GM21367 (cell line): ENCODE results near the gene ELAVL3.
"Not testable (repeated sequence)": the region's sequence is repeated elsewhere in the genome, so short reads cannot be mapped to it uniquely, and the experiment has no call there.

Experiments
- ATAC-seq: cut with Tn5 transposase; IDR thresholded peaks from one replicate; pipeline ENCODE4 v1.9.1; 2021; ENCODE audit not compliant: unreplicated experiment

The ELAVL3 gene

GRCh38 chr19:11460207-11460606, 20.6 kb downstream of the ELAVL3 start:
- no peak for ATAC-seq

GRCh38 chr19:11458912-11459311, 21.9 kb downstream of the ELAVL3 start:
- not testable (repeated sequence) for ATAC-seq

GRCh38 chr19:11458236-11458900, 22.5 kb downstream of the ELAVL3 start:
- ATAC-seq: no peak

- ATAC-seq: no peak
Observed at GRCh38 chr19:11457831-11458230, 23.0 kb downstream of the ELAVL3 start.

GRCh38 chr19:11457115-11457514, 23.7 kb downstream of the ELAVL3 start:
- no peak for ATAC-seq

- no peak for ATAC-seq
Observed at GRCh38 chr19:11456659-11457058, 24.2 kb downstream of the ELAVL3 start.

- not testable (repeated sequence) for ATAC-seq
Observed at GRCh38 chr19:11455233-11455554, 25.7 kb downstream of the ELAVL3 start.

- no peak for ATAC-seq
Observed at GRCh38 chr19:11453468-11454341, 27.1 kb downstream of the ELAVL3 start.

GRCh38 chr19:11452620-11453310, 28.1 kb downstream of the ELAVL3 start:
- no peak for ATAC-seq

GRCh38 chr19:11451871-11452619, 28.8 kb downstream of the ELAVL3 start:
- no peak for ATAC-seq

GRCh38 chr19:11451327-11451870, 29.4 kb downstream of the ELAVL3 start:
- no peak for ATAC-seq

- ATAC-seq: no peak
Observed at GRCh38 chr19:11450570-11451326, 30.1 kb downstream of the ELAVL3 start.

- ATAC-seq: no peak
Observed at GRCh38 chr19:11448923-11449554, 31.8 kb downstream of the ELAVL3 start.

GRCh38 chr19:11448410-11448809, 32.4 kb downstream of the ELAVL3 start:
- no peak for ATAC-seq

- ATAC-seq: no peak
Observed at GRCh38 chr19:11447347-11448262, 33.2 kb downstream of the ELAVL3 start.

- ATAC-seq: no peak
Observed at GRCh38 chr19:11446652-11447301, 34.1 kb downstream of the ELAVL3 start.

- ATAC-seq: no peak
Observed at GRCh38 chr19:11446271-11446651, 34.6 kb downstream of the ELAVL3 start.

- ATAC-seq: no peak
Observed at GRCh38 chr19:11445141-11445540, 35.7 kb downstream of the ELAVL3 start.
